ENCODE results near the gene MACROD1. TPM values are rescaled to one million over a fixed set of nuclear protein-coding genes. Genes with fewer than 3 reads are reported as not detected.
A peak's percentile ranks its signal among the peaks of the same experiment; 100 is the strongest.

The MACROD1 gene
- total and polyA plus RNA-seq, 2 of the 13 experiments (the other 11 are each of a cell fraction or from before 2014, with no cell fraction given), result 23.1 to 34.5 TPM

DNA sequence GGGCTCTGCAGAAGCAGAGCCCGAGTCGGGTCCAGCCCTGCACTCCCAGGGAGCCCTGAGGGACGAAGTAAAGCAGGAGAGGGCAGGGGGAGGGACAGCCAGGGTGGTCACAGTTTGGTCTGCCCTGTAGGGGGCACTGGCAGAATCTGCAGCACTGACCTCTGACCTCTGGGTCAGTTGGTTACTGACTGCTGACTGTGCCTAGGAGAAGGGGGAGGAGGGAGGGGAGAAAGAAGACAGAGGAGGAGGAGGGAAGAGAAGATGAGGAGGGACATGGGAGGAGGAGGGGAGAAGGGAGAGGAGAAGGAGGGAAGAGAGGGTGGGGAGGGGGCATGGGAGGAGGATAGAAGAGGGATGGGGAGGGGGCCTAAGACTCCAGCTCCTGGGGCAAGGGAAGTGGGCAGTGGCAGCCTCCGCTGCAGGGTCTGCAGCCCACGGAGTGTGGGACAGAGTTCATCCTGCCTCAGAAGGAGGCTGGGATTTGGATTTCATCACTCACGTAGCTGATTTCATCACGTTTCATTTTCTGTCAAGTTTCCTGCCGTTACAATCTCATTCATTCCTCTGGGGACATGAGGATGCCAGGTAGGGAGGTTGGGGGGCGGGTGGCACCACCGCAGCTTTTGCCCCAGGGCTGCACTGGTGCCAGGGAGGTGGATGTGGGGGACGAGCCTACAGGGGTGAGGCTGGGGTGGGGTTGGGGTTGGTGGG, 75.0 kb downstream of the MACROD1 start (continued):
- no peak for TF ChIP-seq ZNF552 (CRISPR knock-in tag; IDR thresholded peaks at IDR 0.05; ENCODE audit: borderline replicate concordance)
- no peak for TF ChIP-seq SSRP1 (CRISPR knock-in tag; IDR thresholded peaks at IDR 0.05)
- no peak for TF ChIP-seq HNF4A (CRISPR knock-in tag; IDR thresholded peaks at IDR 0.05)
- TF ChIP-seq ELF3 (CRISPR knock-in tag; IDR thresholded peaks at IDR 0.05), result no peak
- no peak for TF ChIP-seq ZSCAN25 (CRISPR knock-in tag; IDR thresholded peaks at IDR 0.05)
- TF ChIP-seq PHF21A (CRISPR knock-in tag; IDR thresholded peaks at IDR 0.05), result no peak
- TF ChIP-seq, protein P1, sequence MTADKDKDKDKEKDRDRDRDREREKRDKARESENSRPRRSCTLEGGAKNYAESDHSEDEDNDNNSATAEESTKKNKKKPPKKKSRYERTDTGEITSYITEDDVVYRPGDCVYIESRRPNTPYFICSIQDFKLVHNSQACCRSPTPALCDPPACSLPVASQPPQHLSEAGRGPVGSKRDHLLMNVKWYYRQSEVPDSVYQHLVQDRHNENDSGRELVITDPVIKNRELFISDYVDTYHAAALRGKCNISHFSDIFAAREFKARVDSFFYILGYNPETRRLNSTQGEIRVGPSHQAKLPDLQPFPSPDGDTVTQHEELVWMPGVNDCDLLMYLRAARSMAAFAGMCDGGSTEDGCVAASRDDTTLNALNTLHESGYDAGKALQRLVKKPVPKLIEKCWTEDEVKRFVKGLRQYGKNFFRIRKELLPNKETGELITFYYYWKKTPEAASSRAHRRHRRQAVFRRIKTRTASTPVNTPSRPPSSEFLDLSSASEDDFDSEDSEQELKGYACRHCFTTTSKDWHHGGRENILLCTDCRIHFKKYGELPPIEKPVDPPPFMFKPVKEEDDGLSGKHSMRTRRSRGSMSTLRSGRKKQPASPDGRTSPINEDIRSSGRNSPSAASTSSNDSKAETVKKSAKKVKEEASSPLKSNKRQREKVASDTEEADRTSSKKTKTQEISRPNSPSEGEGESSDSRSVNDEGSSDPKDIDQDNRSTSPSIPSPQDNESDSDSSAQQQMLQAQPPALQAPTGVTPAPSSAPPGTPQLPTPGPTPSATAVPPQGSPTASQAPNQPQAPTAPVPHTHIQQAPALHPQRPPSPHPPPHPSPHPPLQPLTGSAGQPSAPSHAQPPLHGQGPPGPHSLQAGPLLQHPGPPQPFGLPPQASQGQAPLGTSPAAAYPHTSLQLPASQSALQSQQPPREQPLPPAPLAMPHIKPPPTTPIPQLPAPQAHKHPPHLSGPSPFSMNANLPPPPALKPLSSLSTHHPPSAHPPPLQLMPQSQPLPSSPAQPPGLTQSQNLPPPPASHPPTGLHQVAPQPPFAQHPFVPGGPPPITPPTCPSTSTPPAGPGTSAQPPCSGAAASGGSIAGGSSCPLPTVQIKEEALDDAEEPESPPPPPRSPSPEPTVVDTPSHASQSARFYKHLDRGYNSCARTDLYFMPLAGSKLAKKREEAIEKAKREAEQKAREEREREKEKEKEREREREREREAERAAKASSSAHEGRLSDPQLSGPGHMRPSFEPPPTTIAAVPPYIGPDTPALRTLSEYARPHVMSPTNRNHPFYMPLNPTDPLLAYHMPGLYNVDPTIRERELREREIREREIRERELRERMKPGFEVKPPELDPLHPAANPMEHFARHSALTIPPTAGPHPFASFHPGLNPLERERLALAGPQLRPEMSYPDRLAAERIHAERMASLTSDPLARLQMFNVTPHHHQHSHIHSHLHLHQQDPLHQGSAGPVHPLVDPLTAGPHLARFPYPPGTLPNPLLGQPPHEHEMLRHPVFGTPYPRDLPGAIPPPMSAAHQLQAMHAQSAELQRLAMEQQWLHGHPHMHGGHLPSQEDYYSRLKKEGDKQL (CRISPR knock-in tag; IDR thresholded peaks at IDR 0.05; ENCODE audit: low read depth), result no peak
- no peak for TF ChIP-seq JDP2 (CRISPR knock-in tag; IDR thresholded peaks at IDR 0.05; ENCODE audit: borderline replicate concordance)
- TF ChIP-seq GATAD2A (CRISPR knock-in tag; IDR thresholded peaks at IDR 0.05), result peak; percentile 42; the same call in 1 of the 2 replicates
- peak; percentile 89 for TF ChIP-seq CEBPG (CRISPR knock-in tag; IDR thresholded peaks at IDR 0.05)
- peak; percentile 51 to 71; a peak in 3 of 4 replicates for TF ChIP-seq NR2F1 (CRISPR knock-in tag; IDR thresholded peaks at IDR 0.05)
- no peak for TF ChIP-seq CBX5 (CRISPR knock-in tag; IDR thresholded peaks at IDR 0.05; ENCODE audit: borderline replicate concordance)
- TF ChIP-seq, protein P2, sequence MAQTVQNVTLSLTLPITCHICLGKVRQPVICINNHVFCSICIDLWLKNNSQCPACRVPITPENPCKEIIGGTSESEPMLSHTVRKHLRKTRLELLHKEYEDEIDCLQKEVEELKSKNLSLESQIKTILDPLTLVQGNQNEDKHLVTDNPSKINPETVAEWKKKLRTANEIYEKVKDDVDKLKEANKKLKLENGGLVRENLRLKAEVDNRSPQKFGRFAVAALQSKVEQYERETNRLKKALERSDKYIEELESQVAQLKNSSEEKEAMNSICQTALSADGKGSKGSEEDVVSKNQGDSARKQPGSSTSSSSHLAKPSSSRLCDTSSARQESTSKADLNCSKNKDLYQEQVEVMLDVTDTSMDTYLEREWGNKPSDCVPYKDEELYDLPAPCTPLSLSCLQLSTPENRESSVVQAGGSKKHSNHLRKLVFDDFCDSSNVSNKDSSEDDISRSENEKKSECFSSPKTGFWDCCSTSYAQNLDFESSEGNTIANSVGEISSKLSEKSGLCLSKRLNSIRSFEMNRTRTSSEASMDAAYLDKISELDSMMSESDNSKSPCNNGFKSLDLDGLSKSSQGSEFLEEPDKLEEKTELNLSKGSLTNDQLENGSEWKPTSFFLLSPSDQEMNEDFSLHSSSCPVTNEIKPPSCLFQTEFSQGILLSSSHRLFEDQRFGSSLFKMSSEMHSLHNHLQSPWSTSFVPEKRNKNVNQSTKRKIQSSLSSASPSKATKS (CRISPR knock-in tag; IDR thresholded peaks at IDR 0.05), result no peak
- TF ChIP-seq NR2F6 (IDR thresholded peaks at IDR 0.05), result peak; percentile 91
- peak; percentile 92 for TF ChIP-seq NR2F6 (CRISPR knock-in tag; IDR thresholded peaks at IDR 0.05)
- TF ChIP-seq, protein P3, sequence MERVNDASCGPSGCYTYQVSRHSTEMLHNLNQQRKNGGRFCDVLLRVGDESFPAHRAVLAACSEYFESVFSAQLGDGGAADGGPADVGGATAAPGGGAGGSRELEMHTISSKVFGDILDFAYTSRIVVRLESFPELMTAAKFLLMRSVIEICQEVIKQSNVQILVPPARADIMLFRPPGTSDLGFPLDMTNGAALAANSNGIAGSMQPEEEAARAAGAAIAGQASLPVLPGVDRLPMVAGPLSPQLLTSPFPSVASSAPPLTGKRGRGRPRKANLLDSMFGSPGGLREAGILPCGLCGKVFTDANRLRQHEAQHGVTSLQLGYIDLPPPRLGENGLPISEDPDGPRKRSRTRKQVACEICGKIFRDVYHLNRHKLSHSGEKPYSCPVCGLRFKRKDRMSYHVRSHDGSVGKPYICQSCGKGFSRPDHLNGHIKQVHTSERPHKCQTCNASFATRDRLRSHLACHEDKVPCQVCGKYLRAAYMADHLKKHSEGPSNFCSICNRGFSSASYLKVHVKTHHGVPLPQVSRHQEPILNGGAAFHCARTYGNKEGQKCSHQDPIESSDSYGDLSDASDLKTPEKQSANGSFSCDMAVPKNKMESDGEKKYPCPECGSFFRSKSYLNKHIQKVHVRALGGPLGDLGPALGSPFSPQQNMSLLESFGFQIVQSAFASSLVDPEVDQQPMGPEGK (CRISPR knock-in tag; IDR thresholded peaks at IDR 0.05), result peak; percentile 20; the same call in 1 of the 2 replicates
- peak; percentile 92 for TF ChIP-seq NR2C2 (CRISPR knock-in tag; IDR thresholded peaks at IDR 0.05; ENCODE audit: borderline replicate concordance)
- no peak for TF ChIP-seq ZNF572 (CRISPR knock-in tag; IDR thresholded peaks at IDR 0.05)
- no peak for TF ChIP-seq CBX1 (IDR thresholded peaks at IDR 0.05; ENCODE audit: low read depth)
- no peak for TF ChIP-seq MLLT10 (CRISPR knock-in tag; IDR thresholded peaks at IDR 0.05)
- TF ChIP-seq, protein P4, sequence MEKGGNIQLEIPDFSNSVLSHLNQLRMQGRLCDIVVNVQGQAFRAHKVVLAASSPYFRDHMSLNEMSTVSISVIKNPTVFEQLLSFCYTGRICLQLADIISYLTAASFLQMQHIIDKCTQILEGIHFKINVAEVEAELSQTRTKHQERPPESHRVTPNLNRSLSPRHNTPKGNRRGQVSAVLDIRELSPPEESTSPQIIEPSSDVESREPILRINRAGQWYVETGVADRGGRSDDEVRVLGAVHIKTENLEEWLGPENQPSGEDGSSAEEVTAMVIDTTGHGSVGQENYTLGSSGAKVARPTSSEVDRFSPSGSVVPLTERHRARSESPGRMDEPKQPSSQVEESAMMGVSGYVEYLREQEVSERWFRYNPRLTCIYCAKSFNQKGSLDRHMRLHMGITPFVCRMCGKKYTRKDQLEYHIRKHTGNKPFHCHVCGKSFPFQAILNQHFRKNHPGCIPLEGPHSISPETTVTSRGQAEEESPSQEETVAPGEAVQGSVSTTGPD (CRISPR knock-in tag; IDR thresholded peaks at IDR 0.05), result no peak

Measured in HepG2 (cell line).